ENCODE data around the gene ASPA.

ASPA gene

GRCh38 chr17:3539881-3540540, 64.2 kb downstream of the ASPA start:
- Mint-ChIP-seq H3K27ac (no peak overlapping the region), H3K4me1 (peaks cover 12% of the 10 kb centered on the region), H3K4me3 (no peak overlapping the region), H3K27me3 (no peaks in the 10 kb centered on the region), H3K9me3 (no peaks in the 10 kb centered on the region)
- DNase-seq, result no peak
- no peak for ATAC-seq

- Mint-ChIP-seq H3K4me3 (no peak overlapping the region), H3K27me3 (no peaks in the 10 kb centered on the region), H3K9me3 (no peaks in the 10 kb centered on the region), H3K4me1 (peaks cover 6% of the 10 kb centered on the region), H3K27ac (no peak overlapping the region)
- no peak for DNase-seq
- ATAC-seq, result no peak
Measured at GRCh38 chr17:3542410-3543088, 66.8 kb downstream of the ASPA start.

- H3K27ac Mint-ChIP-seq, result no peak overlapping the region
Measured at GRCh38 chr17:3543453-3543852, 67.7 kb downstream of the ASPA start.

GRCh38 chr17:3544365-3544764, 68.6 kb downstream of the ASPA start:
- Mint-ChIP-seq H3K9me3 (peaks cover 0 to 2% of the 10 kb centered on the region in 2 donors), H3K4me3 (no peak overlapping the region), H3K27me3 (no peaks in the 10 kb centered on the region), H3K4me1 (peaks cover 6% of the 10 kb centered on the region), H3K27ac (no peak overlapping the region)
- DNase-seq (no peak), ATAC-seq (no peak)

More at GRCh38 chr17:3543453-3543852, 67.7 kb downstream of the ASPA start:
- ATAC-seq (no peak), DNase-seq (no peak)
- H3K4me3 Mint-ChIP-seq, result no peak overlapping the region
- H3K4me1 Mint-ChIP-seq, result peaks cover 6% of the 10 kb centered on the region
- no peaks in the 10 kb centered on the region for H3K9me3 Mint-ChIP-seq
- no peaks in the 10 kb centered on the region for H3K27me3 Mint-ChIP-seq

- H3K4me1 Mint-ChIP-seq, result peaks cover 2% of the 10 kb centered on the region
- ATAC-seq (no peak), DNase-seq (no peak)
- peak overlapping the region in 1 of 2 donors; percentile 3 for H3K27ac Mint-ChIP-seq
- H3K9me3 Mint-ChIP-seq, result peaks cover 0 to 7% of the 10 kb centered on the region in 2 donors
- H3K4me3 Mint-ChIP-seq, result no peak overlapping the region
- H3K27me3 Mint-ChIP-seq, result no peaks in the 10 kb centered on the region
Measured at GRCh38 chr17:3545151-3545550, 69.4 kb downstream of the ASPA start.

- no peak for DNase-seq
- ATAC-seq, result no peak
- no peaks in the 10 kb centered on the region for H3K27me3 Mint-ChIP-seq
- H3K4me1 Mint-ChIP-seq, result no peaks in the 10 kb centered on the region
- H3K9me3 Mint-ChIP-seq, result peaks cover 0 to 7% of the 10 kb centered on the region in 2 donors
- H3K27ac Mint-ChIP-seq, result no peak overlapping the region
- H3K4me3 Mint-ChIP-seq, result no peak overlapping the region
Measured at GRCh38 chr17:3546521-3546920, 70.7 kb downstream of the ASPA start.

- no peak for ATAC-seq
- H3K27me3 Mint-ChIP-seq, result no peaks in the 10 kb centered on the region
- H3K9me3 Mint-ChIP-seq, result peaks cover 0 to 7% of the 10 kb centered on the region in 2 donors
- DNase-seq, result no peak
- H3K4me1 Mint-ChIP-seq, result no peaks in the 10 kb centered on the region
- no peak overlapping the region for H3K27ac Mint-ChIP-seq
- H3K4me3 Mint-ChIP-seq, result no peak overlapping the region
Measured at GRCh38 chr17:3546997-3547396, 71.2 kb downstream of the ASPA start.

- Mint-ChIP-seq H3K27me3 (no peaks in the 10 kb centered on the region), H3K4me1 (no peaks in the 10 kb centered on the region), H3K9me3 (peaks cover 0 to 7% of the 10 kb centered on the region in 2 donors), H3K4me3 (no peak overlapping the region), H3K27ac (no peak overlapping the region)
- no peak for DNase-seq
- no peak for ATAC-seq
Measured at GRCh38 chr17:3547628-3548027, 71.8 kb downstream of the ASPA start.

GRCh38 chr17:3549610-3550162, 73.9 kb downstream of the ASPA start:
- Mint-ChIP-seq H3K27me3 (peaks cover 11% of the 10 kb centered on the region), H3K4me1 (no peaks in the 10 kb centered on the region), H3K4me3 (no peak overlapping the region), H3K27ac (no peak overlapping the region), H3K9me3 (peaks cover 0 to 7% of the 10 kb centered on the region in 2 donors)
- no peak for DNase-seq
- ATAC-seq, result no peak

- peaks cover 0 to 7% of the 10 kb centered on the region in 2 donors for H3K9me3 Mint-ChIP-seq
- no peaks in the 10 kb centered on the region for H3K4me1 Mint-ChIP-seq
- ATAC-seq (no peak), DNase-seq (no peak)
- peaks cover 20% of the 10 kb centered on the region for H3K27me3 Mint-ChIP-seq
- no peak overlapping the region for H3K4me3 Mint-ChIP-seq
- no peak overlapping the region for H3K27ac Mint-ChIP-seq
Measured at GRCh38 chr17:3551189-3551588, 75.4 kb downstream of the ASPA start.

GRCh38 chr17:3552916-3553315, 77.1 kb downstream of the ASPA start:
- Mint-ChIP-seq H3K4me3 (no peak overlapping the region), H3K4me1 (peaks cover 9% of the 10 kb centered on the region), H3K9me3 (peaks cover 0 to 7% of the 10 kb centered on the region in 2 donors), H3K27me3 (peaks cover 20% of the 10 kb centered on the region), H3K27ac (no peak overlapping the region)
- ATAC-seq (no peak), DNase-seq (no peak)

All from stimulated activated naive CD8-positive, alpha-beta T cell treated with anti-CD3 and anti-CD28 coated beads, Interleukin-15, amount 100 ng/mL, for 72 hours (primary cell).